Stimulated activated CD4-positive, alpha-beta T cell treated with anti-CD3 and anti-CD28 coated beads, TNF-alpha, amount 100 ng/mL, for 1 hour (primary cell): ENCODE measurements around the gene POR.

Experiments
- DNase-seq, 3 donors: peaks; one replicate each; pipeline ENCODE4 v3.0.0-alpha.2; 2020; ENCODE audit warnings: low read depth in 3 of 3, low spot score in 1 of 3

POR gene

DNA sequence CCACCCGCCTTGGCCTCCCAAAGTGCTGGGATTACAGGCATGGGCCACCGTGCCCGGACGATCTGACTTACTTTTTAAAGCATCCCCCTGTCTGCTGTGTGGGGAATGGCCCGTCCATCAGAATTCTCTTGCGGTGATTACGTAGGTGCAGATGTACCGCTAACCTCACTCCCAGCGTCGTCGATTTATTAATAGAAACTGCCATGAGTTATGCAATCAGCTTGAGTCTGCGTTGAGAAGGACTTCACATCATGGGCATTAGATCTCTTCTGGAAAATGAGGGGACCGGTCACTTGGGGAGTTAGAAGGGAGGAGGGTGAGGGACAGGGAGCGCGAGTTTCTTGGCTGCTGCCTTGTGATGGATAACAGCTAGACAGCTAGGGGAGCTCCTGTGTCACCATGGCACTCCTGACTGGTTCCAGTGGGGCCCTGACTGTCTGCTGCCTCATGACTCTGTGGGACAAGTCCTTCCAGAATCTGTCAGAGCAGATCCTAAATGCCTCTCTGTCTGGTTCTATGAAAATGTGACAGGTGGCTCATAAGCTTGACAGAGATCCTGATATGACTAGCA is 35.2 kb downstream of the POR start:
- DNase-seq, result no peak

GRCh38 chr7:75951506-75951905 is 36.6 kb downstream of the POR start:
- no peak for DNase-seq

- no peak for DNase-seq
These were observed 38.5 kb downstream of the POR start for GRCh38 chr7:75953431-75953830.

DNA sequence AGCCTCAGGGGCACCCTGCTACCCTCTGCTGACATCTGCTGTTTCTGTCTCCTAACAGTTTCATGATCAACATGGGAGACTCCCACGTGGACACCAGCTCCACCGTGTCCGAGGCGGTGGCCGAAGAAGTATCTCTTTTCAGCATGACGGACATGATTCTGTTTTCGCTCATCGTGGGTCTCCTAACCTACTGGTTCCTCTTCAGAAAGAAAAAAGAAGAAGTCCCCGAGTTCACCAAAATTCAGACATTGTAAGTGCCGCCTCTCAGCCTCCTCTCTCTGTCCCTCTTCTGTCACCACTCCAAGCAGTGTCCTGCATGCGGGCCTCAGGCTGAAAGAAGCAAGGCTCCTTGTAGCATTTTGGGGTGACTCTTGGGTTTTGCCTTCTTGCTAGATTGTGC is 39.0 kb downstream of the POR start:
- DNase-seq, result no peak

GRCh38 chr7:75955331-75955955 is 40.5 kb downstream of the POR start:
- no peak for DNase-seq

GRCh38 chr7:75957021-75957736 is 42.2 kb downstream of the POR start:
- no peak for DNase-seq

- no peak for DNase-seq
These were observed 44.0 kb downstream of the POR start for GRCh38 chr7:75958802-75959543.

GRCh38 chr7:75960372-75960771 is 45.4 kb downstream of the POR start:
- no peak for DNase-seq

GRCh38 chr7:75961218-75961617 is 46.3 kb downstream of the POR start:
- no peak for DNase-seq

DNA sequence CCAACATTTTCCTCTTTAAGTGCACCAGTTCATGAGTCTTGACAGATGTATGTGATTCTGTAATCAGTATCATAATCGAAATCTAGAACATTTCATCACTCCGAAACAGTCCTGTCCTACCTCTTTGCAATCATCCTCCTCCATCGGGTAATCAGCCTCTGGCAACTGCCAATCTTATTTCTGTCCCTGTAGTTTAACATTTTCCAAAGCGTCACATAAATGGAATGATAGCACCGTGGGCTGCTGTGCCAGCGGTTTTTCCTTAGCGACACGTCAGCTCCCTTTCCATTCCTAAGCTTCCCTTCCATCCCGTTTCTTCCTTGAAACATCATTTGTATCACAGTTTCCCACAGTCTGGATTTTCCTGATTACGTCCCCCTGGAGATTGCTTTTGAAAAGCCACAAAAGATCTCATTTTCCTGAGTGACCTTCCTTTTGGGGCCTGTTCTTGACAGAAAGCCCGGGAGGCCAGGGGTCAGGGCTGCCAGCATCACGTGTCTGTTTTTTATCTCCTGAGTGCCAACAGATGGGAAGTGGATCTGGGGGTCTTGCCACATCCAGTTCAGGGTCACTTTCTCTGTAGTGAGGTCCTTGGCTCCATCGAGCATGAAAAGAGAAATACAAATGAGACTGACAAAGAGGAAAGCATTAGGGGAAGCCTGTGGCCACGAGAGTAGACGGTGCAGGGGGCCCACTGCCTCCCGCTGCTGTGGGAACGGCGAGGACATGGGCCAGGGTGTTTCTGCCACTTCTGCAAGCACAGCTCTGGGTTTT is 47.8 kb downstream of the POR start:
- DNase-seq, result no peak

DNA sequence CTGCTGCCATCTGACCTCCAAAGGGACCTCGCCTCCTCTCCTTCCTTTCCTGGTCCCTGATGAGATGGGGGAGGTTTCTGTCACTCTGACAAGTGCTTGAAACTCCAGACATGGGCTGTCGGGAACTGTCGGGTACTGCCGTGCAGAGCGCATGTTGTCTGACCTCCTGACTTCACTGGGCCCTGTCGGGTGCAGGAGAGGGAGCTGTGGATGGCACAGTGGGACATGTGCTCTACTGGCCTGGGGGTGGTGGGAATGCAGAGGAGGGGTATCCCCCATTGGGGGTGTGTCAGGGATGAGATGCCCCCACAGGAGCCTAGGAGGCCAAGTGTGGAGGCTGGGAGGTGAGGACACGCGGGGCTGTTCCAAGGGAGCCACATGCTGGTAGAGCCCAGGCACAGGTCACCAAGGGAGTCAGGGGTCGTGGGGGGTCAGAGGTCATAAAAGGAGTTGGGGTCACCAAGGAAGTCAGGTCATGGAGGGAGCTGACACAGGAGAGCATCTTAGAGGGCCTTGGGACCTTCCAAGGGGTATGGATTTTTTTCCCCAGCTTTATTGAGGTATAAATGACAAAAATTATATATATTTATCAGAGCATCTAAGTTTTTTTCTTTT is 48.5 kb downstream of the POR start:
- no peak for DNase-seq

- no peak for DNase-seq
These were observed 50.7 kb downstream of the POR start for GRCh38 chr7:75965617-75966016.

DNA sequence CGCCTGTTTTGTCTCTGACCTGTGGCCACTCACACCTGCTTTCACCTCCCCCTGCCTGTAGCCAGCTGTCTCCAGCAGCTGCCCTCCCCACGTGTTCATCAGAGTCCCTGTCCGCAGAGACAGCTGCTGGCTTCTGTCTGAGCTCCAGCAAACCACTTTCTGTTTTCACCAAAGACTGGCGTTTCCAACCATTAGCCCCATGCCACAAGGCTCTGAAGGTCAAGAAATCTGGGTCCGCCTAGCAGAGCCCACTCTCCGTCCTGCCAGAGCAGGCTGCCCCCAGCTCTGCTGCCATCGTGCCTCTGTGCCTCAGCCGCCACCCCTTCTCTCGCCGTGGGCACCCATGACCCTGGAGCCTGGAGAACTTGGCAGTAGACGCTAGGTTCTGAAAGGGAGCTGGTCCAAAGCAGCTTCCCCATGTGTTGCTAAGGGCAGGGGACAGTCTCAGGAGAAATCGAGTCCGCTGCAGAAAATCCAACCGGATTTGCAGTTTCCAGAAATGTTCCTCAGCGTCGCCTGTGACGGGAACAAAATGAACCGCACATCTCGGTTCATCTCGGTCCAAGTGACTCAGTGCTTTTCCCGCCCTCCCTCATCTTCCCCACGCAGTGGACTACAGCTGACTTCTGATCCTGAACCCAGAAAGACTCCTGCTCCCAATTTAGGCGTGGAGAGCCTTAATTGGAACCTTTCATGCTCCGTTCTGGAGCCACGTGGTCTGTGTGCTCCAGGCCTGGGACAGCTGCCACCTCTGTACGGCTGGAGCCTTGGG is 51.4 kb downstream of the POR start:
- no peak for DNase-seq

- no peak for DNase-seq
These were observed 52.1 kb downstream of the POR start for GRCh38 chr7:75967055-75967454.

DNA sequence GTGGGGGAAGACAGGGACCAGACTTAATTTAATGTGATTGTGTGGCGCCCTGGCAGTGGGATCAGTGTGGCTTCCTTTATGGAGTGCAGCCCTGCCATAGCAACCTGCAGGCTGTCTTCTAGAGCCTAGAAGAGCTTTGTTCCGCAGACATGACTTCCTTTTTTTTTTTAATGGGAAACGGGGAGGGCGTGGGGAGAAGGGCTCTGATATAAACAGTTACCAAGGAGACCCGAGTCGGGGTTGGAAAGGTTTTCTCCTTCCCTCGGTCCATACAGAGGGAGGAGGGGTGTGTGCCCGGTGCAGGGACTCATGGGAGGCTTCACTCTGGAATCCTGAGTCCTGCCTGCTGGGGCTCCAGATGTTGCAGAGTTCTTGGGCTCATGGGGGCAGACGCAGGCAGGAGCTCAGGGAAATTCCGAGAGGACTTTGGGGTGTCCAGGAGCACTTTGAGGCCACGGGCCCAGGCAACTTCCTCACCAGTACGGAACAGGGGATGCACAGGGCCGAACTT is 52.6 kb downstream of the POR start:
- DNase-seq, result no peak

DNA sequence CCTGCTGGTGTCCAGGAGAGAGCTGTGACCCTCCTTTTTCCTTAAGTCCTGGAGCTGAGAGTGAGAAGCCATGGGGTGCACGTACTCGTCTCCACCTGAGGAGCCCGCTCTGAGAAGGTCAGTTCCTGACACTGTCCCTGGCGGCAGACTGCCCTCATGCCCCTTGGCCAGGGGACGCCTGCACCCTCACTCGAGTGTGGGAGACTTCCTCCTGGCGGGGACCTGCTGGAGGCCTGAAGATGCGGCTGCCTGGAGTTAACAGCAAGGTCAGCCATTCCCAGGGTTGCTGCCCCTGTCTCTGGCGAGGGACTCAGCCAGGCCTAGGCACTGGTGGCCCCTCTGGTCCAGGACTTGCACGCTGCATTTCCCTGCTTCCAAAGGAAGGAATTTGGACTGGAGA is 53.1 kb downstream of the POR start:
- DNase-seq, result no peak

GRCh38 chr7:75968561-75969001 is 53.6 kb downstream of the POR start:
- DNase-seq, result no peak

GRCh38 chr7:75969182-75969581 is 54.2 kb downstream of the POR start:
- no peak for DNase-seq

GRCh38 chr7:75969704-75970498 is 54.9 kb downstream of the POR start:
- no peak for DNase-seq
